DOHH2 (cell line): ENCODE data around the gene IRS1.

ENCODE experiments used
- EZH2phosphoT487 ChIP-seq: fragments of 200-600 bp; sonication (generic); IDR thresholded peaks from 2 replicates; pipeline ENCODE4 v1.6.1; 2017; ENCODE audit warnings: borderline replicate concordance, mild to moderate bottlenecking, antibody characterized with exemption, low read length, moderate library complexity, mixed read lengths
- TF ChIP-seq, protein P1 (sequence below): fragments of 200-600 bp; sonication (generic); IDR thresholded peaks from one replicate; pipeline ENCODE4 v1.5.1; 2014; ENCODE audit warnings: antibody characterized with exemption, mild to moderate bottlenecking, low read depth, low read length; ENCODE audit not compliant: poor library complexity, severe bottlenecking

DNA sequence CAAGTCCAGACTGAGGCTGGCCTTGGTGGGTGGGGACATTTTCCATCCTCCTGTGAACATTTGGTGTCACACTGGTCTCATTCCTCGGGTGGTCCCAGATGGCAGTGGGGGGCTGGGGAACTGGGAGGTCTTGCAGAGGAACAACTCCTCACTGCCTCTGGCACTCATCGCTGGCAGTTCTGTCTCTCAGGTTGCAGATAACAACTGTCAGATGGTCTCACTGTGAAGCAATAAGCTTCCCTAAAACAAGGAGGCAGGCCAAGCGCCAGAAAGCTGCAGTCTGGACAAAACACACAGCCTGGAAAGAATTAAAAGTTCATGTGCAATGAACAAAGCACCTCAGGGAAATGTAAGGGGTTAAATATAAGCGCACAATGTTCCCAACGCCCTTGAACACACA, 78.1 kb downstream of the IRS1 start:
- TF ChIP-seq, protein P1, sequence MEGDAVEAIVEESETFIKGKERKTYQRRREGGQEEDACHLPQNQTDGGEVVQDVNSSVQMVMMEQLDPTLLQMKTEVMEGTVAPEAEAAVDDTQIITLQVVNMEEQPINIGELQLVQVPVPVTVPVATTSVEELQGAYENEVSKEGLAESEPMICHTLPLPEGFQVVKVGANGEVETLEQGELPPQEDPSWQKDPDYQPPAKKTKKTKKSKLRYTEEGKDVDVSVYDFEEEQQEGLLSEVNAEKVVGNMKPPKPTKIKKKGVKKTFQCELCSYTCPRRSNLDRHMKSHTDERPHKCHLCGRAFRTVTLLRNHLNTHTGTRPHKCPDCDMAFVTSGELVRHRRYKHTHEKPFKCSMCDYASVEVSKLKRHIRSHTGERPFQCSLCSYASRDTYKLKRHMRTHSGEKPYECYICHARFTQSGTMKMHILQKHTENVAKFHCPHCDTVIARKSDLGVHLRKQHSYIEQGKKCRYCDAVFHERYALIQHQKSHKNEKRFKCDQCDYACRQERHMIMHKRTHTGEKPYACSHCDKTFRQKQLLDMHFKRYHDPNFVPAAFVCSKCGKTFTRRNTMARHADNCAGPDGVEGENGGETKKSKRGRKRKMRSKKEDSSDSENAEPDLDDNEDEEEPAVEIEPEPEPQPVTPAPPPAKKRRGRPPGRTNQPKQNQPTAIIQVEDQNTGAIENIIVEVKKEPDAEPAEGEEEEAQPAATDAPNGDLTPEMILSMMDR = no peak
- no peak for TF ChIP-seq EZH2phosphoT487
